MM.1S (cell line): ENCODE data around the gene XRCC3.

ENCODE experiments used
- DNase-seq: peaks from one replicate; pipeline ENCODE4 v3.0.0-alpha.2; 2015
- H2AFZ ChIP-seq: fragments of 300-600 bp; sonication (generic); 2 replicates; pipeline ENCODE4 v1.6.0; 2016; ENCODE audit warnings: antibody characterized with exemption, low read length
- H3F3A ChIP-seq: fragments of 300-600 bp; sonication (generic); 2 replicates; pipeline ENCODE4 v1.6.1; 2016; ENCODE audit warnings: mild to moderate bottlenecking, antibody characterized with exemption, low read length, moderate library complexity, mixed read lengths; ENCODE audit not compliant: insufficient read depth
- H3K27ac ChIP-seq: fragments of 300-600 bp; sonication (generic); 2 replicates; pipeline ENCODE4 v1.5.1; 2016; ENCODE audit warnings: mild to moderate bottlenecking, low read length
- H3K27me3 ChIP-seq: fragments of 300-600 bp; sonication (generic); replicated peaks from 2 replicates; pipeline ENCODE4 v1.6.0; 2016; ENCODE audit warnings: low read length; ENCODE audit not compliant: insufficient read depth
- H3K36me3 ChIP-seq: fragments of 300-600 bp; sonication (generic); replicated peaks from 2 replicates; pipeline ENCODE4 v1.6.1; 2016; ENCODE audit warnings: mild to moderate bottlenecking, low read length, mixed read lengths; ENCODE audit not compliant: insufficient read depth
- H3K4me1 ChIP-seq: fragments of 300-600 bp; sonication (generic); 2 replicates; pipeline ENCODE4 v1.6.1; 2016; ENCODE audit warnings: low read length, mixed read lengths
- H3K4me2 ChIP-seq: fragments of 300-600 bp; sonication (generic); 2 replicates; pipeline ENCODE4 v1.6.0; 2016; ENCODE audit warnings: low read depth, low read length
- H3K4me3 ChIP-seq: fragments of 300-600 bp; sonication (generic); 2 replicates; pipeline ENCODE4 v1.5.1; 2016; ENCODE audit warnings: low read length, mixed read lengths
- H3K79me2 ChIP-seq: fragments of 300-600 bp; sonication (generic); 2 replicates; pipeline ENCODE4 v1.6.1; 2016; ENCODE audit warnings: mixed run types, low read length, mixed read lengths
- H3K9ac ChIP-seq: fragments of 300-600 bp; sonication (generic); 2 replicates; pipeline ENCODE4 v1.6.1; 2016; ENCODE audit warnings: low read length, mixed read lengths
- H3K9me2 ChIP-seq: fragments of 300-600 bp; sonication (generic); replicated peaks from 2 replicates; pipeline ENCODE4 v1.6.1; 2016; ENCODE audit warnings: mild to moderate bottlenecking, low read length, mixed read lengths; ENCODE audit not compliant: insufficient read depth
- H3K9me3 ChIP-seq: fragments of 300-600 bp; sonication (generic); replicated peaks from 2 replicates; pipeline ENCODE4 v1.6.1; 2016; ENCODE audit warnings: mild to moderate bottlenecking, low read length, mixed read lengths; ENCODE audit not compliant: insufficient read depth
- H4K20me1 ChIP-seq: fragments of 300-600 bp; sonication (generic); 2 replicates; pipeline ENCODE4 v1.6.1; 2016; ENCODE audit warnings: mild to moderate bottlenecking, low read length, moderate library complexity, mixed read lengths; ENCODE audit not compliant: insufficient read depth
- EZH2 ChIP-seq: fragments of 300-600 bp; sonication (generic); optimal IDR thresholded peaks from 2 replicates; pipeline ENCODE3; 2017; ENCODE audit warnings: low read depth, mild to moderate bottlenecking, antibody characterized with exemption, low read length, mixed read lengths
- EZH2phosphoT487 ChIP-seq: fragments of 300-600 bp; sonication (generic); IDR thresholded peaks from 2 replicates; pipeline ENCODE4 v1.6.1; 2018; ENCODE audit warnings: antibody characterized with exemption, low read length
- TF ChIP-seq, protein P1 (sequence below): fragments of 300-600 bp; sonication (generic); IDR thresholded peaks from 2 replicates; pipeline ENCODE4 v1.5.1; 2016; ENCODE audit warnings: antibody characterized with exemption, low read length, mixed read lengths

XRCC3 gene

GRCh38 chr14:103702497-103703432, 12.5 kb downstream of the XRCC3 start:
- no peak overlapping the region for H3K4me2 ChIP-seq
- H3K79me2 ChIP-seq: no peaks in the 10 kb centered on the region
- no peaks in the 10 kb centered on the region for H3F3A ChIP-seq
- H3K36me3 ChIP-seq: no peaks in the 10 kb centered on the region
- DNase-seq: no peak
- H3K27me3 ChIP-seq: no peaks in the 10 kb centered on the region
- no peaks in the 10 kb centered on the region for H3K9me3 ChIP-seq
- no peak overlapping the region for H2AFZ ChIP-seq
- H3K27ac ChIP-seq: no peak overlapping the region
- H3K9me2 ChIP-seq: no peaks in the 10 kb centered on the region
- TF ChIP-seq, protein P1, sequence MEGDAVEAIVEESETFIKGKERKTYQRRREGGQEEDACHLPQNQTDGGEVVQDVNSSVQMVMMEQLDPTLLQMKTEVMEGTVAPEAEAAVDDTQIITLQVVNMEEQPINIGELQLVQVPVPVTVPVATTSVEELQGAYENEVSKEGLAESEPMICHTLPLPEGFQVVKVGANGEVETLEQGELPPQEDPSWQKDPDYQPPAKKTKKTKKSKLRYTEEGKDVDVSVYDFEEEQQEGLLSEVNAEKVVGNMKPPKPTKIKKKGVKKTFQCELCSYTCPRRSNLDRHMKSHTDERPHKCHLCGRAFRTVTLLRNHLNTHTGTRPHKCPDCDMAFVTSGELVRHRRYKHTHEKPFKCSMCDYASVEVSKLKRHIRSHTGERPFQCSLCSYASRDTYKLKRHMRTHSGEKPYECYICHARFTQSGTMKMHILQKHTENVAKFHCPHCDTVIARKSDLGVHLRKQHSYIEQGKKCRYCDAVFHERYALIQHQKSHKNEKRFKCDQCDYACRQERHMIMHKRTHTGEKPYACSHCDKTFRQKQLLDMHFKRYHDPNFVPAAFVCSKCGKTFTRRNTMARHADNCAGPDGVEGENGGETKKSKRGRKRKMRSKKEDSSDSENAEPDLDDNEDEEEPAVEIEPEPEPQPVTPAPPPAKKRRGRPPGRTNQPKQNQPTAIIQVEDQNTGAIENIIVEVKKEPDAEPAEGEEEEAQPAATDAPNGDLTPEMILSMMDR: no peak
- TF ChIP-seq EZH2 (no peak), EZH2phosphoT487 (no peak)
- H3K4me1 ChIP-seq: no peaks in the 10 kb centered on the region
- H3K9ac ChIP-seq: no peak overlapping the region
- no peaks in the 10 kb centered on the region for H4K20me1 ChIP-seq
- H3K4me3 ChIP-seq: no peak overlapping the region

DNA sequence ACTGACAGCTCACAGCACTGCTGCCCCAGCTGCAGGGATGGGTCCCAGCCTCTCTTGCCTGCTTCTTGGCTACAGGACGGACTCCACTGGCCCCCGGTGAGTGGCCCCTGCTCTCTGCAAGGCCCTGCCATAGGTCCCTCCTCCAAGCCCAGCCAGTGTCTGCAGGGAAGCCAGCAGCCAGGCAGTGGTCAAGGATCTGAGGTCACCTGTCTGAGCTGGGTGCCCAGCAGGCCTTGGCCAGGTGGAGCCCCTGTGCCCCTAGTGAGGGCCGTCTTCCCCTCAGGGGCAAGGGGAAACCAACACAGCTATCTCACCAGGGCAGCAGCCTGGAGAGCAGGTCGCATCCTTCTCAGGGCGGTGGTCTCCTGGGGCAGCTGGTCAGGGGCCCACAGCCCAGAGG, 13.2 kb downstream of the XRCC3 start:
- Histone ChIP-seq H3F3A (no peaks in the 10 kb centered on the region), H3K27me3 (no peaks in the 10 kb centered on the region), H3K9me3 (no peaks in the 10 kb centered on the region), H3K79me2 (no peaks in the 10 kb centered on the region), H3K27ac (no peak overlapping the region), H3K9ac (no peak overlapping the region), H3K4me2 (no peak overlapping the region), H4K20me1 (no peaks in the 10 kb centered on the region), H2AFZ (no peak overlapping the region), H3K9me2 (no peaks in the 10 kb centered on the region), H3K4me1 (no peaks in the 10 kb centered on the region), H3K36me3 (no peaks in the 10 kb centered on the region), H3K4me3 (no peak overlapping the region)
- DNase-seq: no peak
- TF ChIP-seq EZH2 (no peak), EZH2phosphoT487 (no peak)
- TF ChIP-seq, protein P1: no peak

GRCh38 chr14:103700753-103701490, 14.3 kb downstream of the XRCC3 start:
- no peaks in the 10 kb centered on the region for H3K4me1 ChIP-seq
- no peaks in the 10 kb centered on the region for H3K36me3 ChIP-seq
- H3K4me2 ChIP-seq: no peak overlapping the region
- no peak for DNase-seq
- H3K9me2 ChIP-seq: no peaks in the 10 kb centered on the region
- H3K4me3 ChIP-seq: no peak overlapping the region
- no peaks in the 10 kb centered on the region for H3K79me2 ChIP-seq
- TF ChIP-seq EZH2: no peak
- TF ChIP-seq EZH2phosphoT487: no peak
- TF ChIP-seq, protein P1: no peak
- H3K9ac ChIP-seq: no peak overlapping the region
- H3K27ac ChIP-seq: no peak overlapping the region
- no peaks in the 10 kb centered on the region for H3K9me3 ChIP-seq
- no peak overlapping the region for H2AFZ ChIP-seq
- H4K20me1 ChIP-seq: no peaks in the 10 kb centered on the region
- no peaks in the 10 kb centered on the region for H3F3A ChIP-seq
- no peaks in the 10 kb centered on the region for H3K27me3 ChIP-seq
